SK-N-MC (cell line): ENCODE measurements around the gene TLK1.

Source experiments
- DNase-seq: peaks from one replicate; pipeline ENCODE4 v3.0.0-alpha.2; 2011; ENCODE audit warnings: low read depth, low spot score
- H3K27ac ChIP-seq: fragments of 200-600 bp; sonication (generic); 2 replicates; pipeline ENCODE4 v1.5.1; 2016; ENCODE audit warnings: mixed run types
- H3K36me3 ChIP-seq: fragments of 200-600 bp; sonication (generic); 2 replicates; pipeline ENCODE4 v1.6.1; 2017; ENCODE audit warnings: antibody characterized with exemption, low read length, mixed read lengths; ENCODE audit not compliant: insufficient read depth
- H3K4me3 ChIP-seq: fragments of 200-600 bp; sonication (generic); 2 replicates; pipeline ENCODE4 v1.5.1; 2016
- H3K9ac ChIP-seq: fragments of 200-600 bp; sonication (generic); 2 replicates; pipeline ENCODE4 v1.8.0; 2017; ENCODE audit warnings: mixed run types, mixed read lengths; ENCODE audit not compliant: insufficient read length
- H3K9me3 ChIP-seq: fragments of 200-600 bp; sonication (generic); 2 replicates; pipeline ENCODE4 v1.6.1; 2017; ENCODE audit warnings: low read depth, mild to moderate bottlenecking, antibody characterized with exemption, low read length, moderate library complexity, mixed read lengths
- EZH2 ChIP-seq: fragments of 200-600 bp; sonication (generic); IDR thresholded peaks from one replicate; pipeline ENCODE4 v1.6.1; 2017; ENCODE audit warnings: antibody characterized with exemption
- FOXP2 ChIP-seq: optimal IDR thresholded peaks from 2 replicates; pipeline ENCODE3; 2011; ENCODE audit warnings: mild to moderate bottlenecking, moderate library complexity; ENCODE audit not compliant: insufficient read depth; ENCODE audit errors: extremely low read length, control extremely low read depth
- POLR2AphosphoS5 ChIP-seq: IDR thresholded peaks from 2 replicates; pipeline ENCODE4 v1.6.1; 2012; ENCODE audit warnings: mild to moderate bottlenecking, low read depth, low read length, borderline replicate concordance

Gene TLK1

GRCh38 chr2:171150694-171151285 is 9.9 kb downstream of the TLK1 start:
- no peaks in the 10 kb centered on the region for H3K36me3 ChIP-seq
- H3K9ac ChIP-seq = no peak overlapping the region
- TF ChIP-seq EZH2 (no peak), FOXP2 (no peak), POLR2AphosphoS5 (no peak)
- no peak overlapping the region for H3K4me3 ChIP-seq
- H3K27ac ChIP-seq = no peak overlapping the region
- H3K9me3 ChIP-seq = no peaks in the 10 kb centered on the region
- DNase-seq = no peak

DNA sequence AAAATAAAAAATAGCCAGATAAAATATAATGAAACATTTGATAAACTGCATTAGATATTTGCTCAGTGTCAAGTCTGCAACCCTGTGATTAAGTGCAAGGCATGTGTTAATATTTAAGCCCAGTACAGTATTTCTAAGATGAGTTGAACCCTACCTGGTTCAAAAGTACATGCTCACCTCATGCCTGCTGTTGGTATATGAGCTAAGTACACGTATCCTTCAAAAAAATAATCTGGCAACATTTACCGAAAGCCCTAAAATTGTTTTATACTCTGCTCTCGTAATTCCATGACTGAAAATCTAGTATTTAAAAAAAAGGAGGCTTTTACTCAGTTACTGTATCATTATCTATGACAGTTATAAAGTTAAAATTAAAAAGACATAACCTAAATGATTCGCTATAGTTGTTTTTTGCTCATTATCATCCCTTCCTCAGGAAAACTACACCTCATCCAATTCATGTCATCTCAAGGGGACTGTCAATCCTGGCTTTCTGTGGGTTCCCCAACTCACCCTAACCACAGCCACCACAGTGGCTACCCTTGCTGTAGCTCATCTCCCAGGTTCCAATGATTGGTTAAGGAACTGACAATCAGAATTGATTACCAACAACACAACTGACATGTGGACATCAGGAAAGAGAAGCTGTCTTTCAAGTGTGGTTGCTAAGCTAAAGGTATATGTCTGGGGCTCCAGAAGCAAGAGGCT is 10.6 kb downstream of the TLK1 start:
- no peak overlapping the region for H3K9ac ChIP-seq
- no peaks in the 10 kb centered on the region for H3K36me3 ChIP-seq
- H3K9me3 ChIP-seq = no peaks in the 10 kb centered on the region
- no peak for DNase-seq
- H3K27ac ChIP-seq = no peak overlapping the region
- H3K4me3 ChIP-seq = no peak overlapping the region
- no peak for TF ChIP-seq EZH2
- TF ChIP-seq FOXP2 = no peak
- TF ChIP-seq POLR2AphosphoS5 = no peak

GRCh38 chr2:171149171-171149938 is 11.3 kb downstream of the TLK1 start:
- no peak for DNase-seq
- no peak overlapping the region for H3K4me3 ChIP-seq
- H3K9me3 ChIP-seq = no peaks in the 10 kb centered on the region
- no peaks in the 10 kb centered on the region for H3K36me3 ChIP-seq
- H3K27ac ChIP-seq = no peak overlapping the region
- TF ChIP-seq EZH2 (no peak), FOXP2 (no peak), POLR2AphosphoS5 (no peak)
- no peak overlapping the region for H3K9ac ChIP-seq

- DNase-seq = no peak
- Histone ChIP-seq H3K36me3 (no peaks in the 10 kb centered on the region), H3K9me3 (no peaks in the 10 kb centered on the region), H3K27ac (peak overlapping the region; percentile 29; the same call in 1 of the 2 replicates), H3K4me3 (no peak overlapping the region), H3K9ac (no peak overlapping the region)
- TF ChIP-seq FOXP2 (no peak), POLR2AphosphoS5 (no peak), EZH2 (no peak)
These were observed 13.6 kb downstream of the TLK1 start for GRCh38 chr2:171147081-171147480.

- Histone ChIP-seq H3K4me3 (no peak overlapping the region), H3K27ac (peak overlapping the region; percentile 29), H3K9ac (no peak overlapping the region), H3K36me3 (no peaks in the 10 kb centered on the region), H3K9me3 (no peaks in the 10 kb centered on the region)
- no peak for DNase-seq
- TF ChIP-seq FOXP2 (no peak), EZH2 (no peak), POLR2AphosphoS5 (no peak)
These were observed 14.1 kb downstream of the TLK1 start for GRCh38 chr2:171146633-171147032.

- no peaks in the 10 kb centered on the region for H3K9me3 ChIP-seq
- H3K27ac ChIP-seq = no peak overlapping the region
- TF ChIP-seq POLR2AphosphoS5 (no peak), EZH2 (no peak), FOXP2 (no peak)
- H3K4me3 ChIP-seq = no peak overlapping the region
- H3K36me3 ChIP-seq = no peaks in the 10 kb centered on the region
- no peak for DNase-seq
- no peak overlapping the region for H3K9ac ChIP-seq
These were observed 14.6 kb downstream of the TLK1 start for GRCh38 chr2:171146071-171146470.

- Histone ChIP-seq H3K9ac (no peak overlapping the region), H3K36me3 (no peaks in the 10 kb centered on the region), H3K9me3 (no peaks in the 10 kb centered on the region), H3K27ac (no peak overlapping the region), H3K4me3 (no peak overlapping the region)
- no peak for DNase-seq
- TF ChIP-seq EZH2 (no peak), POLR2AphosphoS5 (no peak), FOXP2 (no peak)
These were observed 17.0 kb downstream of the TLK1 start for GRCh38 chr2:171143670-171144062.

DNA sequence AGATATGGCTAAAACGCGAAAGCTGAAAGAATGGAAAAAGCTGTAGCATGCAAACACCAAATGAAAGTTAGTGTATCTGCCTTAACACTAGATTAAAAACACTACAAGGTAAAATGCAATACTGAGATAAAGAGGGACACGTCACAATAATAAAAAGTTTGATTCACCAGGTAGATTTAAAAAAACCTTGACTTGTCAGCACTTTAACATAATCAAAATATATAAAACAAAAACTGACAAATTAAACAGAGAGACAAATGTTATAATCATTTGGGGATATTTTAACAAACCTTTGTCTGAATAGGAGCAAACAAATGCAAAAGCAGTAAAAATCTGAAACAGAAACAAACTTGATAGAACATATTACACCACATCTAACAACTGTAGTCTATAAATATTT is 18.3 kb downstream of the TLK1 start:
- Histone ChIP-seq H3K9ac (no peak overlapping the region), H3K4me3 (no peak overlapping the region), H3K27ac (no peak overlapping the region), H3K36me3 (no peaks in the 10 kb centered on the region), H3K9me3 (no peaks in the 10 kb centered on the region)
- TF ChIP-seq EZH2 (no peak), FOXP2 (no peak), POLR2AphosphoS5 (no peak)
- DNase-seq = no peak

DNA sequence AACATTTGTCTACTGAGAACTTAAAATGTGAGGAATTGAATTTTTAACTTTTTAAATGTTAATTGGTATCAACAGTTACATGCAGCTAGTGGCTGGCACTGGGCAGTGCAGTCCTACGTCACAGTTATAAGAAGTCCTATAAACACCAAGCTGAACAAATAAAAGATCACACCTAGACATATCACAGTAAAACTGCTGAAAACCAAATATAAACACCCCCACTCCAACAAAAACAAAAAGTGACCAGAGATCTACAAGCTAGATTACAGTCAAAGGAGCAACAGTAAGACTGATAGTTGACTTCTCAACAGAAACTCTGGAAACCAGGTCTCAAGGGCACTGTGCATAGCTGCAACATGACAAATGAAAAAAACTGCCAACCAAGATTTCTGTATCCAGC is 19.4 kb downstream of the TLK1 start:
- H3K4me3 ChIP-seq = no peak overlapping the region
- no peaks in the 10 kb centered on the region for H3K9me3 ChIP-seq
- no peak overlapping the region for H3K27ac ChIP-seq
- H3K9ac ChIP-seq = no peak overlapping the region
- no peak for TF ChIP-seq POLR2AphosphoS5
- no peak for DNase-seq
- no peaks in the 10 kb centered on the region for H3K36me3 ChIP-seq
